ENCODE measurements around the gene MSRB1.

The MSRB1 gene

DNA sequence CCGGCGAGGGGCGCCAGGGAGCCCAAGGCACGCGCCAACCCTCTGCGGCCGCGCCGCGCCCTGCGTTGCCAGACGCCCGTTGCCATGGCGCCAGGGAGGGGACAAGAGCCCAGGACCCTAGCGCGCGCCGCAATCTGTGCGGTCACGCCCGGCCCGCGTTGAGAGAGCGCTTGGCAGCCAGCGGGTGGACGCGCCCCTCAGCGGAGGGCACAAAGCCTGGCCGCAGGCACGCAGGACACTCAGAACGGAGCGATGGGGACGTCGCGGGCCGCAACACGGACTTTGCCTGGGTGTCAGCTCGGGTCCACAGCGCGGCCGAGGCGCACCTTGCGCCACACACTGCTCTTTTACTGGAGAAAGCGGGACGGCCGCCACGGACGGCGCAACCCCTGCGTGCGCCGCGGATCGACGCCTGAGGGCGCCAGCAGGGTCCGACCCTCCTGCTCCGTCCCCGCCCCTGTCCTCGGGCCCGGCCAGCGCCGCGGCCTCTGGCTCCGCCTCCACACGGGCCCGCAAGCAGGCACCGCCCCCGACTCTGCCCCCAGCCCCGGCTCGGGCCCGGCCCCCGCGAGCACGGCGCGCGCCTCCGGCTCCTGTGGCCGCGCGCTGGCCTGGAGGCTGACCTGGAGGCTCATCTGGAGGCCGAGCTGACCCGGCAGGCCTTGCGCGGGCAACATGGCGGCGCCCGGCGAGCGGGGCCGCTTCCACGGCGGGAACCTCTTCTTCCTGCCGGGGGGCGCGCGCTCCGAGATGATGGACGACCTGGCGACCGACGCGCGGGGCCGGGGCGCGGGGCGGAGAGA, 40.7 kb upstream of the MSRB1 start, which contains the start of gene GFER:
Gene GFER, plus strand, starts transcription at position 650 of the 803 bp plus-strand sequence. Its CDS starts 26 bp downstream, at position 676.
- POLR2A ChIA-PET, result interaction anchor here (0.7 to 9.2 kb wide), 5 partner anchors 8 to 172 kb away, joined by 3 to 88 read pairs (median 8); partner anchors contain the start of genes RNF151, RPS2, TBL3 and TRAF7

DNA sequence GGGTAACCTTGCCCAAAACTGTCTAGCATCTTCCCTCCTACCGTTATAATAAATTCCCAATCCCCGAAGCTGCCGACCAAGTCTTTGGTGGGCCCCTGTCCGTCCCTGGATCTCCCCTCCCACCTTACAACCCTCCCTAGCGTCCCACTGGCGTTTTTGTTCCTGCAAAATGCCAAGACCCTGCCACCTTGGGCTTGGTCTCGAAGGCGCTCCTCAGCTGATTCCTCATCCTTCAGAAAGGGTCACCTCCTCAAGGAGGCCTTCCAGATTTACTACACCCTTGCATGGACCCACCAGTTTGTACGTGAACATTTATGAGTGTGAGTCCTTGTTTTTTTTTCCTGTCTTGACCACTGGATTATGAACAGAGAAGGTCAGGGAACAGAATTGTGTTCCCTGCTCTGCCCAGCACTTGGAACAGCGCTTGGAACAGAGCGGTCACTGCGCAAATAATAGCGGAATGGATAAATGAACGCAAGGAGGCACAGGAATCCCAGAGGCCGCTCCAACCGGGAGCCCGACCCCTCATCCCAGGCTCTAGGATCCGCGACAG, 40.1 kb upstream of the MSRB1 start:
- no peak for TF ChIP-seq FOXM1 (IDR thresholded peaks at IDR 0.05; ENCODE audit: borderline replicate concordance)
- TF ChIP-seq ELF4 (IDR thresholded peaks at IDR 0.05), result no peak
- TF ChIP-seq NFRKB (IDR thresholded peaks at IDR 0.05), result no peak
- TF ChIP-seq SUZ12 (IDR thresholded peaks at IDR 0.05), result no peak
- no peak for TF ChIP-seq HDGF (IDR thresholded peaks at IDR 0.05; ENCODE audit: borderline replicate concordance)
- no peak for TF ChIP-seq FOXK2 (IDR thresholded peaks at IDR 0.05)
- TF ChIP-seq L3MBTL2 (conservative IDR thresholded peaks at IDR 0.05), result no peak
- TF ChIP-seq, protein P1, sequence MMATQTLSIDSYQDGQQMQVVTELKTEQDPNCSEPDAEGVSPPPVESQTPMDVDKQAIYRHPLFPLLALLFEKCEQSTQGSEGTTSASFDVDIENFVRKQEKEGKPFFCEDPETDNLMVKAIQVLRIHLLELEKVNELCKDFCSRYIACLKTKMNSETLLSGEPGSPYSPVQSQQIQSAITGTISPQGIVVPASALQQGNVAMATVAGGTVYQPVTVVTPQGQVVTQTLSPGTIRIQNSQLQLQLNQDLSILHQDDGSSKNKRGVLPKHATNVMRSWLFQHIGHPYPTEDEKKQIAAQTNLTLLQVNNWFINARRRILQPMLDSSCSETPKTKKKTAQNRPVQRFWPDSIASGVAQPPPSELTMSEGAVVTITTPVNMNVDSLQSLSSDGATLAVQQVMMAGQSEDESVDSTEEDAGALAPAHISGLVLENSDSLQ (IDR thresholded peaks at IDR 0.05), result no peak
- no peak for TF ChIP-seq FOXA1 (IDR thresholded peaks at IDR 0.05)
- no peak for TF ChIP-seq ZNF384 (IDR thresholded peaks at IDR 0.05)
- no peak for TF ChIP-seq BHLHE40 (IDR thresholded peaks at IDR 0.05; ENCODE audit: borderline replicate concordance)
- no peak for TF ChIP-seq LEF1 (IDR thresholded peaks at IDR 0.05; ENCODE audit: borderline replicate concordance)
- TF ChIP-seq ARNT (IDR thresholded peaks at IDR 0.05), result no peak
- TF ChIP-seq CTBP1 (IDR thresholded peaks at IDR 0.05; ENCODE audit: borderline replicate concordance), result no peak
- TF ChIP-seq SP1 (IDR thresholded peaks at IDR 0.05), result no peak
- TF ChIP-seq TARDBP (IDR thresholded peaks at IDR 0.05), result no peak
- CTCF ChIA-PET, result no interaction called here
- POLR2A ChIA-PET, result interaction anchor here (1.6 to 9.2 kb wide), 5 partner anchors 11 to 40 kb away, joined by 6 to 88 read pairs (median 12); partner anchors contain the start of genes MSRB1, RNF151, RPS2 and TBL3
- no peak for DNase-seq (ENCODE audit: extremely low spot score)

More for the DNA sequence above, 40.7 kb upstream of the MSRB1 start, which contains the start of gene GFER:
- peak; percentile 93 for DNase-seq (ENCODE audit: extremely low spot score)
- TF ChIP-seq ELF4 (IDR thresholded peaks at IDR 0.05), result no peak
- TF ChIP-seq ARNT (IDR thresholded peaks at IDR 0.05), result peak; percentile 42; the same call in 1 of the 2 replicates
- no peak for TF ChIP-seq SUZ12 (IDR thresholded peaks at IDR 0.05)
- no peak for TF ChIP-seq ZNF384 (IDR thresholded peaks at IDR 0.05)
- TF ChIP-seq SP1 (IDR thresholded peaks at IDR 0.05), result no peak
- TF ChIP-seq LEF1 (IDR thresholded peaks at IDR 0.05; ENCODE audit: borderline replicate concordance), result peak; percentile 74; the same call in 1 of the 2 replicates
- peak; percentile 38; the same call in 1 of the 2 replicates for TF ChIP-seq TARDBP (IDR thresholded peaks at IDR 0.05)
- TF ChIP-seq FOXK2 (IDR thresholded peaks at IDR 0.05), result no peak
- peak; percentile 59; the same call in 1 of the 2 replicates for TF ChIP-seq FOXM1 (IDR thresholded peaks at IDR 0.05; ENCODE audit: borderline replicate concordance)
- no peak for TF ChIP-seq HDGF (IDR thresholded peaks at IDR 0.05; ENCODE audit: borderline replicate concordance)
- TF ChIP-seq CTBP1 (IDR thresholded peaks at IDR 0.05; ENCODE audit: borderline replicate concordance), result 0 out of 2 replicates have a peak, but pooled peaks have one; percentile 36
- TF ChIP-seq, protein P1 (IDR thresholded peaks at IDR 0.05), result no peak
- CTCF ChIA-PET, result no interaction called here

DNA sequence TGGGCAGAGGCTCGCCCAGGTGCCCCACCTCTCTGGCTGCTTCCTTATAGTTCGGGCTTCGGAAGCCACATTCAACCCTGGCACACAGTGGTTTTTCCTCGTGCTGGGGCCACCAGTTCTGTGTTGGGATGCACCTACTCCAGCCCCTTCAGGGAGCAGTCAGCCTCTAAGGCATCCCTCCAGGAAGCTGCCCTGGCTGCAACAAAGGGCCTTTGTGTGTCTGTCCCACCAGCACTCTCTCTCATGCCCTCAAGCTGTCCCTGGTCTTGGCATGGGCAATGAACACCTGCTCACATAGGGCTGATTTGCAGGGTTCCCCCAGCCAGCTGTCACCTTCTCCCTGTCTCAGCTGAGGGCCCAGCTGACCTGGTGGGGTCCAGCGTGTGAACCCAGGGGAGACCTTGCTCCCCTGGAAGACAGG, 39.0 kb upstream of the MSRB1 start:
- CTCF ChIA-PET, result interaction anchor here (0.9 to 1.4 kb wide), 4 partner anchors 22 to 44 kb away, joined by 3 to 5 read pairs (median 4); partner anchors contain the start of gene NHERF2

DNA sequence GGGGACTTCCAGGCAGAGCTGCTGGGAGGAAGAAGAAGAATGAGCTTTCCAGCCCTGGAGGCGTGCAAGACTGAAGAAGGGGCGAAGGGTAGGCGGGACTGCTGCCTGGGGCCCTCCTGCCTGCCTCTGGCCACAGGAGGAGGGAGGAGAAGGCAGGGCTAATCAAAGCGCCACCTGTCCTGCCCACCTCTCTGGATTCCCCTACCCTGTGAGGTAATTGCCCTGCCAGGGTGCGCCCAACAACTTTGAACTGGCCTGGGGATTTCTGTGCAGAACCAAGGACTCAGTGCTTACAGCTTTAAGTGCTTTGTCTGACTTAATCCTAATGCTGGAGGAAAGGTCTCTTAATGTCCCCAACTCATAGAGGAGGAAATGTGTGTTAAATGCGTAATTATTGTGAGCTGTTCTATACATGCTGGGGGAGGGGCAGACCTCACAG, 38.4 kb upstream of the MSRB1 start, which contains the start of gene NOXO1:
Gene NOXO1, minus strand, starts transcription at position 72 of the 439 bp plus-strand sequence. CDS start 290 bp downstream, outside the sequence.
- no peak for DNase-seq (ENCODE audit: extremely low spot score)
- ChIA-PET POLR2A (interaction anchor here (0.6 to 9.2 kb wide), 5 partner anchors 10 to 174 kb away, joined by 3 to 88 read pairs (median 6); partner anchors contain the start of genes MSRB1, RNF151, RPS2 and TBL3), CTCF (interaction anchor here (0.9 to 1.4 kb wide), 3 partner anchors 22 to 42 kb away, joined by 3 to 5 read pairs (median 4); no protein-coding TSS in a partner anchor)

More for the DNA sequence above, 39.0 kb upstream of the MSRB1 start:
- TF ChIP-seq NFRKB (IDR thresholded peaks at IDR 0.05) (no peak), CTBP1 (IDR thresholded peaks at IDR 0.05; ENCODE audit: borderline replicate concordance) (no peak), HDGF (IDR thresholded peaks at IDR 0.05; ENCODE audit: borderline replicate concordance) (no peak), LEF1 (IDR thresholded peaks at IDR 0.05; ENCODE audit: borderline replicate concordance) (no peak), FOXK2 (IDR thresholded peaks at IDR 0.05) (no peak), TARDBP (IDR thresholded peaks at IDR 0.05) (no peak), ZNF384 (IDR thresholded peaks at IDR 0.05) (no peak), BHLHE40 (IDR thresholded peaks at IDR 0.05; ENCODE audit: borderline replicate concordance) (no peak), ELF4 (IDR thresholded peaks at IDR 0.05) (no peak), SUZ12 (IDR thresholded peaks at IDR 0.05) (no peak)
- POLR2A ChIA-PET, result interaction anchor here (0.9 to 9.2 kb wide), 6 partner anchors 10 to 39 kb away, joined by 3 to 88 read pairs (median 6); partner anchors contain the start of genes MSRB1, RNF151, RPS2 and TBL3
- DNase-seq (ENCODE audit: extremely low spot score), result no peak

DNA sequence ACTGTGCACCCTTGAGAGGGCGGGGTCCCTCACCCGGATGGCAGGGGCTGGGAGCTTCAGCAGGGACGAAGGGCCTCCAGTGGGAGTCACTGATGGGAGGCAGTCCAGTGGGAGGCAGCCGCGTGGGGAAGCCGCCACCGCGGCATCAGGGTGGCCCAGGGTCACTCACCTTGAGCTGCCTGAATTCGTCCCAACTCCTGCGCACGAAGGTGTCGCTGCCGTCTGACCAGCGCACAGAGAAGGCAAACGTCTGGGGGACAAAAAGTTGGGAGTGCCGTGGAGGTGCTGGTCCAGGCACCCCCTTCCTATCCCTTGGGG, 37.7 kb upstream of the MSRB1 start:
- DNase-seq (ENCODE audit: extremely low spot score), result no peak
- POLR2A ChIA-PET, result interaction anchor here (0.6 to 9.2 kb wide), 3 partner anchors 9 to 175 kb away, joined by 3 to 88 read pairs (median 27); partner anchors contain the start of genes RNF151, RPS2, TBL3 and TRAF7
- CTCF ChIA-PET, result interaction anchor here (1.4 kb wide), 1 partner anchor 39 kb away, joined by 4 read pairs; no protein-coding TSS in a partner anchor
- no peak for TF ChIP-seq CTBP1 (IDR thresholded peaks at IDR 0.05; ENCODE audit: borderline replicate concordance)

More for the DNA sequence above, 38.4 kb upstream of the MSRB1 start, which contains the start of gene NOXO1:
- TF ChIP-seq ZNF384 (IDR thresholded peaks at IDR 0.05) (no peak), L3MBTL2 (conservative IDR thresholded peaks at IDR 0.05) (no peak)

Measured in HEK293T (cell line).